PC-9 (cell line): Measurements from ENCODE around the gene IQCH. TPM values are rescaled to one million over a fixed set of nuclear protein-coding genes. Genes with fewer than 3 reads are reported as not detected.
"Not testable (repeated sequence)": the region's sequence is repeated elsewhere in the genome, so short reads cannot be mapped to it uniquely, and the experiment has no call there.

Experiments used
- BruUV-seq: library from RNA; stranded (reverse); fragments of 400-500 nt; replicated peaks from 2 replicates; lab custom pipeline; 2021; lab: Mats Ljungman, UMichigan
- CTCF ChIA-PET: fragments of 300-600 bp; sonication (Branson Sonifier 250); formaldehyde crosslinking; loops from one replicate; lab custom pipeline; 2022; ENCODE audit warnings: antibody characterized with exemption; lab: Charles Lee
- POLR2A ChIA-PET: fragments of 300-600 bp; sonication (Branson Sonifier 250); formaldehyde crosslinking; loops from one replicate; lab custom pipeline; 2022; ENCODE audit warnings: antibody characterized with exemption; ENCODE audit not compliant: unreplicated experiment; lab: Charles Lee
- DNase-seq, 2 experiments: peaks; one replicate each; pipeline versions ENCODE4 v3.0.0 to v3.0.0-alpha.2; 2015 to 2022; ENCODE audit warnings: mixed read lengths in 1 of 2
- H2AFZ ChIP-seq: fragments of 200-600 bp; sonication (generic); 2 replicates; pipeline ENCODE4 v1.8.1; 2017; ENCODE audit warnings: antibody characterized with exemption
- H3F3A ChIP-seq: fragments of 200-600 bp; sonication (generic); 2 replicates; pipeline ENCODE4 v1.8.1; 2017; ENCODE audit warnings: antibody characterized with exemption, mild to moderate bottlenecking, low read depth; ENCODE audit not compliant: insufficient read depth
- H3K27ac ChIP-seq: fragments of 200-600 bp; sonication (generic); 2 replicates; pipeline ENCODE4 v1.6.1; 2016; ENCODE audit warnings: mixed run types
- H3K27me3 ChIP-seq: fragments of 200-600 bp; sonication (generic); 2 replicates; pipeline ENCODE4 v1.6.1; 2016; ENCODE audit warnings: low read depth, mixed run types; ENCODE audit not compliant: insufficient read depth
- H3K36me3 ChIP-seq: fragments of 200-600 bp; sonication (generic); 2 replicates; pipeline ENCODE4 v1.6.1; 2016; ENCODE audit warnings: low read depth, mixed run types
- H3K4me1 ChIP-seq: fragments of 200-600 bp; sonication (generic); replicated peaks from 2 replicates; pipeline ENCODE4 v1.6.1; 2016; ENCODE audit warnings: mixed run types; ENCODE audit not compliant: insufficient read depth
- H3K4me2 ChIP-seq: fragments of 200-600 bp; sonication (generic); 2 replicates; pipeline ENCODE4 v1.6.1; 2017; ENCODE audit warnings: mixed run types
- H3K4me3 ChIP-seq: fragments of 200-600 bp; sonication (generic); 2 replicates; pipeline ENCODE4 v1.6.1; 2016; ENCODE audit warnings: mixed run types
- H3K79me2 ChIP-seq: fragments of 200-600 bp; sonication (generic); 2 replicates; pipeline ENCODE4 v1.6.1; 2017; ENCODE audit warnings: low read depth, mixed run types
- H3K9me2 ChIP-seq: fragments of 200-600 bp; sonication (generic); 2 replicates; pipeline ENCODE4 v1.8.1; 2017; ENCODE audit warnings: mild to moderate bottlenecking; ENCODE audit not compliant: insufficient read depth
- H3K9me3 ChIP-seq: fragments of 200-600 bp; sonication (generic); 2 replicates; pipeline ENCODE4 v1.8.1; 2016; ENCODE audit warnings: low read depth; ENCODE audit not compliant: insufficient read depth
- H4K20me1 ChIP-seq: fragments of 200-600 bp; sonication (generic); 2 replicates; pipeline ENCODE4 v1.8.1; 2017; ENCODE audit not compliant: insufficient read depth
- CTCF ChIP-seq: fragments of 200-600 bp; sonication (generic); conservative IDR thresholded peaks from 2 replicates; pipeline ENCODE4 v1.6.1; 2017; ENCODE audit warnings: mixed run types, antibody characterized with exemption, mild to moderate bottlenecking, moderate library complexity
- EZH2 ChIP-seq: fragments of 200-600 bp; sonication (generic); IDR thresholded peaks from 2 replicates; pipeline ENCODE4 v1.8.0; 2017; ENCODE audit warnings: antibody characterized with exemption, low read depth
- intact Hi-C: fragments of 100-400 bp; cut with micrococcal nuclease; formaldehyde crosslinking; loops from one replicate; pipeline ENCODE4 v1.10.0; 2022; ENCODE audit not compliant: unreplicated experiment
- total RNA-seq: library from RNA; stranded (reverse); gene quantifications from 2 replicates; pipeline ENCODE4 v1.2.3, GENCODE V29; 2021

Gene IQCH
- total RNA-seq, 1 experiment from 2014 or later = 7.5 TPM

GRCh38 chr15:67276666-67277065, 22.1 kb downstream of the IQCH start:
- Histone ChIP-seq H4K20me1 (no peaks in the 10 kb centered on the region), H3K27ac (no peak overlapping the region), H3K4me1 (no peaks in the 10 kb centered on the region), H3K9me2 (no peaks in the 10 kb centered on the region), H2AFZ (no peak overlapping the region), H3K4me3 (no peak overlapping the region), H3K9me3 (no peaks in the 10 kb centered on the region), H3F3A (no peaks in the 10 kb centered on the region), H3K79me2 (no peaks in the 10 kb centered on the region), H3K27me3 (no peaks in the 10 kb centered on the region), H3K4me2 (no peak overlapping the region), H3K36me3 (no peaks in the 10 kb centered on the region)
- CTCF ChIA-PET = no interaction called here
- TF ChIP-seq CTCF (no peak), EZH2 (no peak)
- no peak for DNase-seq
- BruUV-seq = no TSS peak
- intact Hi-C loops = no loop called here
- POLR2A ChIA-PET = no interaction called here

- Histone ChIP-seq H3F3A (no peaks in the 10 kb centered on the region), H3K36me3 (no peaks in the 10 kb centered on the region), H3K4me2 (no peak overlapping the region), H3K79me2 (no peaks in the 10 kb centered on the region), H3K4me1 (no peaks in the 10 kb centered on the region), H3K27me3 (no peaks in the 10 kb centered on the region), H3K27ac (no peak overlapping the region), H3K4me3 (no peak overlapping the region), H3K9me3 (no peaks in the 10 kb centered on the region), H3K9me2 (no peaks in the 10 kb centered on the region), H2AFZ (no peak overlapping the region), H4K20me1 (no peaks in the 10 kb centered on the region)
- CTCF ChIA-PET = interaction anchor here (0.5 kb wide), 1 partner anchor 1763 kb away, joined by 9 read pairs; no protein-coding TSS in a partner anchor
- intact Hi-C loops = no loop called here
- no TSS peak for BruUV-seq
- TF ChIP-seq EZH2 (no peak), CTCF (no peak)
- DNase-seq = no peak
- POLR2A ChIA-PET = no interaction called here
Observed at GRCh38 chr15:67280217-67280616, 25.6 kb downstream of the IQCH start.

GRCh38 chr15:67281714-67282113, 27.1 kb downstream of the IQCH start:
- CTCF ChIA-PET = no interaction called here
- BruUV-seq = no TSS peak
- Histone ChIP-seq H3K4me2 (no peak overlapping the region), H3K4me3 (no peak overlapping the region), H3K79me2 (no peaks in the 10 kb centered on the region), H2AFZ (no peak overlapping the region), H3F3A (no peaks in the 10 kb centered on the region), H3K27me3 (no peaks in the 10 kb centered on the region), H3K36me3 (no peaks in the 10 kb centered on the region), H3K9me3 (no peaks in the 10 kb centered on the region), H3K4me1 (no peaks in the 10 kb centered on the region), H4K20me1 (no peaks in the 10 kb centered on the region), H3K27ac (no peak overlapping the region), H3K9me2 (no peaks in the 10 kb centered on the region)
- TF ChIP-seq EZH2 (no peak), CTCF (no peak)
- POLR2A ChIA-PET = no interaction called here
- intact Hi-C loops = no loop called here
- DNase-seq = no peak

GRCh38 chr15:67285625-67286024, 31.0 kb downstream of the IQCH start:
- H3K9me2 ChIP-seq, H3K4me3 ChIP-seq, DNase-seq, H2AFZ ChIP-seq, H3K36me3 ChIP-seq, H4K20me1 ChIP-seq, H3F3A ChIP-seq, BruUV-seq, H3K9me3 ChIP-seq, H3K27me3 ChIP-seq, intact Hi-C loops, CTCF ChIA-PET, POLR2A ChIA-PET, H3K27ac ChIP-seq, H3K79me2 ChIP-seq, H3K4me1 ChIP-seq, H3K4me2 ChIP-seq: not testable (repeated sequence)

- H3K79me2 ChIP-seq, BruUV-seq, POLR2A ChIA-PET: not testable (repeated sequence)
Observed at GRCh38 chr15:67286400-67286799, 31.8 kb downstream of the IQCH start.

More at GRCh38 chr15:67286400-67286799, 31.8 kb downstream of the IQCH start:
- H3K4me2 ChIP-seq, H3F3A ChIP-seq, DNase-seq, H3K4me1 ChIP-seq, H3K9me2 ChIP-seq, H3K4me3 ChIP-seq, H3K27ac ChIP-seq, H3K36me3 ChIP-seq, intact Hi-C loops, H4K20me1 ChIP-seq, H3K27me3 ChIP-seq, H3K9me3 ChIP-seq, H2AFZ ChIP-seq: not testable (repeated sequence)
- CTCF ChIA-PET = interaction anchor here (0.6 kb wide), 1 partner anchor 281 kb away, joined by 4 read pairs; no protein-coding TSS in a partner anchor
